Type B pancreatic cell (in vitro differentiated cells): ENCODE results near the gene BAG5. TPM values are rescaled to one million over a fixed set of nuclear protein-coding genes. Genes with fewer than 3 reads are reported as not detected.

Experiments
- DNase-seq: peaks from one replicate; pipeline ENCODE4 v3.0.0; 2021; ENCODE audit warnings: mixed read lengths; ENCODE audit not compliant: unreplicated experiment; ENCODE audit errors: extremely low spot score
- H3K27ac Mint-ChIP-seq: 2 replicates; pipeline ENCODE4 v1.8.0; 2021; ENCODE audit warnings: mild to moderate bottlenecking, mixed read lengths
- H3K27me3 Mint-ChIP-seq: 2 replicates; pipeline ENCODE4 v1.8.0; 2021; ENCODE audit warnings: mixed read lengths
- H3K36me3 Mint-ChIP-seq: 2 replicates; pipeline ENCODE4 v1.8.0; 2021; ENCODE audit warnings: mixed read lengths
- H3K4me1 Mint-ChIP-seq: one replicate; pipeline ENCODE4 v1.8.0; 2021; ENCODE audit warnings: mixed read lengths; ENCODE audit not compliant: unreplicated experiment
- H3K4me3 Mint-ChIP-seq: 2 replicates; pipeline ENCODE4 v1.8.0; 2021; ENCODE audit warnings: mild to moderate bottlenecking, mixed read lengths
- H3K9me3 Mint-ChIP-seq: 2 replicates; pipeline ENCODE4 v1.8.0; 2021; ENCODE audit warnings: mixed read lengths
- total RNA-seq: library from RNA; stranded (reverse); gene quantifications from 2 replicates; pipeline ENCODE4 v1.2.1, GENCODE V29; 2021; ENCODE audit warnings: low replicate concordance
- TF ChIP-seq, protein P1 (sequence below): fragments of 200-600 bp; sonication (generic); conservative IDR thresholded peaks from 2 replicates; pipeline ENCODE4 v1.5.0; 2021; ENCODE audit warnings: antibody characterized with exemption, mild to moderate bottlenecking

Gene BAG5
- total RNA-seq, 1 donor from 2014 or later: 23.3 TPM

- no peaks in the 10 kb centered on the region for H3K9me3 Mint-ChIP-seq
- peaks cover 9% of the 10 kb centered on the region for H3K36me3 Mint-ChIP-seq
- H3K4me1 Mint-ChIP-seq: peaks cover 18% of the 10 kb centered on the region
- H3K27ac Mint-ChIP-seq: peak overlapping the region; percentile 31
- H3K4me3 Mint-ChIP-seq: no peak overlapping the region
- TF ChIP-seq, protein P1, sequence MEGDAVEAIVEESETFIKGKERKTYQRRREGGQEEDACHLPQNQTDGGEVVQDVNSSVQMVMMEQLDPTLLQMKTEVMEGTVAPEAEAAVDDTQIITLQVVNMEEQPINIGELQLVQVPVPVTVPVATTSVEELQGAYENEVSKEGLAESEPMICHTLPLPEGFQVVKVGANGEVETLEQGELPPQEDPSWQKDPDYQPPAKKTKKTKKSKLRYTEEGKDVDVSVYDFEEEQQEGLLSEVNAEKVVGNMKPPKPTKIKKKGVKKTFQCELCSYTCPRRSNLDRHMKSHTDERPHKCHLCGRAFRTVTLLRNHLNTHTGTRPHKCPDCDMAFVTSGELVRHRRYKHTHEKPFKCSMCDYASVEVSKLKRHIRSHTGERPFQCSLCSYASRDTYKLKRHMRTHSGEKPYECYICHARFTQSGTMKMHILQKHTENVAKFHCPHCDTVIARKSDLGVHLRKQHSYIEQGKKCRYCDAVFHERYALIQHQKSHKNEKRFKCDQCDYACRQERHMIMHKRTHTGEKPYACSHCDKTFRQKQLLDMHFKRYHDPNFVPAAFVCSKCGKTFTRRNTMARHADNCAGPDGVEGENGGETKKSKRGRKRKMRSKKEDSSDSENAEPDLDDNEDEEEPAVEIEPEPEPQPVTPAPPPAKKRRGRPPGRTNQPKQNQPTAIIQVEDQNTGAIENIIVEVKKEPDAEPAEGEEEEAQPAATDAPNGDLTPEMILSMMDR: no peak
- H3K27me3 Mint-ChIP-seq: no peaks in the 10 kb centered on the region
- DNase-seq: no peak
Observed at GRCh38 chr14:103574707-103575285, 12.3 kb upstream of the BAG5 start.

DNA sequence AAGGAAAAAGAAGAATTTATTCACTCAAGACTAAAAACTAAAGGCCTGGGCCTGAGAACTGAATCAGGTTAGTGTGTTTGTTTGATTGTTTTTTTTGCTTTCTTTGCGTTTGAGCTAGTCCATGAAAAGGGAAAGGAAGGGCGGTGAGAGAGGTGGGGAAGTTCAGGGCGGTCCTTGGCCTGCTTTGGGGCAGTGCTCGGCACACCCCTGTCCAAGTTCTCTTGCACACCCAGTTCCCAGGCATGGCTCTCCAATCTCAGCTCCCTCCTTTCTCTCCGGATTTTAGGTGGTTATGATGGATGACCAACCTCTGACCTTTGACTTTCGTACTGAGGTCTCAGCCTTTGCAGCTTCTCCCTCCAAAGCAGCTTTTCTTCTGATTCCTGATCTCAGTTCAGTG lies 11.6 kb upstream of the BAG5 start:
- H3K9me3 Mint-ChIP-seq: no peaks in the 10 kb centered on the region
- H3K4me3 Mint-ChIP-seq: no peak overlapping the region
- peaks cover 9% of the 10 kb centered on the region for H3K36me3 Mint-ChIP-seq
- DNase-seq: no peak
- TF ChIP-seq, protein P1: no peak
- no peaks in the 10 kb centered on the region for H3K27me3 Mint-ChIP-seq
- no peak overlapping the region for H3K27ac Mint-ChIP-seq
- H3K4me1 Mint-ChIP-seq: peaks cover 23% of the 10 kb centered on the region

DNA sequence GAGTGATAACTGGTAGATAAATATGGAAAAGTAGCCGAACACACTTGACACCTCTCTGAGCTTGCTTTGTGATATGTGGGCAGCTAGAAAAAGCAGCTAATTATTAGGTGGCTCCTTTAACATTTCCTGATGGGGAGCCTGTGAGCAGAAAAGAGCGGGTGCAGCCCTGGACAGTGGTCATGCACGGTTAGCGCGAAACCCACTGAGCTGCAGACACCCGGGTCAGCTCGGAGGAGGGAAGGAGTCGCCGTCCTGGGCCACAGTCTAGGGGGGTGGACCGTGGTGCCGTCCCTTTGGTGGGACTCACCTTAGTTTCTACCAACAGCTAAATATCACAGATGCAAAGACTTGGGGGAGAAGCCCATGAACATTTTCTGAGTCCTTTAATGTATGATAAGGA lies 7.0 kb upstream of the BAG5 start:
- H3K4me3 Mint-ChIP-seq: peak overlapping the region; percentile 13
- peaks cover 11% of the 10 kb centered on the region for H3K4me1 Mint-ChIP-seq
- no peaks in the 10 kb centered on the region for H3K27me3 Mint-ChIP-seq
- no peaks in the 10 kb centered on the region for H3K9me3 Mint-ChIP-seq
- DNase-seq: no peak
- TF ChIP-seq, protein P1: no peak
- H3K36me3 Mint-ChIP-seq: no peaks in the 10 kb centered on the region
- peak overlapping the region; percentile 4 for H3K27ac Mint-ChIP-seq

GRCh38 chr14:103568952-103569351 lies 6.5 kb upstream of the BAG5 start:
- H3K4me1 Mint-ChIP-seq: peaks cover 14% of the 10 kb centered on the region
- H3K27ac Mint-ChIP-seq: peak overlapping the region; percentile 4

DNA sequence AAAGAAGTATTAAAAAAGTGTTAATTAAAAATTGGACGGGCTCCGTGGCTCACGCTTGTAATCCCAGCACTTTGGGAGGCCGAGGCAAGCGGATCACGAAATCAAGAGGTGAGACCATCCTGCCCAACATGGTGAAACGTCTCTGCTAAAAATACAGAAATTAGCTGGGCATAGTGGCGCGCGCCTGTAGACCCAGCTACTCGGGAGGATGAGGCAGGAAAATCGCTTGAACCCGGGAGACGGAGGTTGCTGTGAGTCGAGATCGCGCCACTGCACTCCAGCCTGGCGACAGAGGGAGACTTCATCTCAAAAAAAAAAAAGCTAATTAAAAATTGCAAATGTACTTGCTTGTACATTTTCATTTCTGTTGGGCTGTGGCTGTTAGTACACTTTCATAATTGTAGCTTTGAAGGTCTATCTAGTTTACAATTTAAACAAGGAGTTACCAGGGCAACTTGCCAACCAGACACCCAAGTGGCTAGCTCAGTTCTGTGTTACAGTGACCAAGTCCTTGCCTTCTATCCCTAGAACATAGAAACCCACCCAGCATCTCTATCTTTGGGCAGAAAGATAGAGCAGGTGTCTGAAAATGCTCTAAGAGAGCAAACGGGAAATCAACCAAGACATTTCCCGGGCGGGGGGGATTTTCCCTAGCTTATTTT lies 1.5 kb upstream of the BAG5 start:
- Mint-ChIP-seq H3K9me3 (no peaks in the 10 kb centered on the region), H3K27ac (peak overlapping the region; percentile 90), H3K36me3 (peaks cover 4% of the 10 kb centered on the region), H3K4me1 (peaks cover 30% of the 10 kb centered on the region), H3K27me3 (no peaks in the 10 kb centered on the region), H3K4me3 (peak overlapping the region; percentile 95)
- TF ChIP-seq, protein P1: no peak
- no peak for DNase-seq

More at GRCh38 chr14:103568952-103569351, 6.5 kb upstream of the BAG5 start:
- DNase-seq: no peak
- peak overlapping the region; percentile 13 for H3K4me3 Mint-ChIP-seq
- H3K36me3 Mint-ChIP-seq: no peaks in the 10 kb centered on the region
- H3K9me3 Mint-ChIP-seq: no peaks in the 10 kb centered on the region
- no peaks in the 10 kb centered on the region for H3K27me3 Mint-ChIP-seq
- TF ChIP-seq, protein P1: no peak
